ENCODE data around the gene PMM2.

PMM2 gene

GRCh38 chr16:8878523-8878911 lies 80.9 kb downstream of the PMM2 start:
- Histone ChIP-seq H3K9me3 (ENCODE audit: control insufficient read depth, low read length) (no peaks in the 10 kb centered on the region), H2BK15ac (ENCODE audit: low read depth, poor library complexity, severe bottlenecking) (no peak overlapping the region), H3K36me3 (ENCODE audit: control insufficient read depth in 1 of 2, insufficient read depth in 2 of 2, low read depth in 1 of 2, low read length in 2 of 2) (no peaks in the 10 kb centered on the region), H3K27ac (ENCODE audit: low read length, poor library complexity, severe bottlenecking) (peak overlapping the region; percentile 93), H3K4me2 (ENCODE audit: low read length, poor library complexity, severe bottlenecking) (no peak overlapping the region), H3K4ac (ENCODE audit: low read depth in 1 of 2, low read length in 2 of 2) (peak overlapping the region in 1 of 2 experiments; percentile 71), H3K79me1 (replicated peaks; ENCODE audit: low read length, poor library complexity, severe bottlenecking) (peaks cover 3% of the 10 kb centered on the region), H2AK5ac (ENCODE audit: low read length, severe bottlenecking) (peak overlapping the region; percentile 88), H3K4me1 (ENCODE audit: control insufficient read depth, insufficient read depth, low read depth, low read length) (peaks cover 18% of the 10 kb centered on the region), H3K14ac (ENCODE audit: low read length in 2 of 2) (peak overlapping the region in 1 of 2 experiments; percentile 53), H4K8ac (ENCODE audit: low read length) (peak overlapping the region; percentile 41), H2BK120ac (ENCODE audit: low read depth, low read length) (peak overlapping the region; percentile 75), H2AFZ (ENCODE audit: low read depth, low read length) (no peak overlapping the region), H3K23ac (ENCODE audit: low read length in 2 of 2) (no peak overlapping the region), H3K9ac (ENCODE audit: low read length) (peak overlapping the region; percentile 61), H3K27me3 (ENCODE audit: control insufficient read depth in 1 of 2, insufficient read depth in 1 of 2, low read length in 2 of 2) (no peaks in the 10 kb centered on the region), H3K18ac (ENCODE audit: low read depth in 1 of 2, low read length in 2 of 2) (peak overlapping the region; percentile 46 to 95), H2BK12ac (ENCODE audit: low read length in 2 of 2) (peak overlapping the region in 1 of 2 experiments; percentile 99), H3K4me3 (ENCODE audit: insufficient read depth in 1 of 2, low read depth in 1 of 2, low read length in 2 of 2) (no peak overlapping the region), H2BK5ac (ENCODE audit: low read depth, low read length, poor library complexity, severe bottlenecking) (no peak overlapping the region), H4K91ac (ENCODE audit: low read length) (peak overlapping the region; percentile 55)
- peak; percentile 95 for DNase-seq
- 1% methylated on average over 6 of the region's 6 CpGs for WGBS

GRCh38 chr16:8880839-8881510 lies 83.3 kb downstream of the PMM2 start:
- H2BK12ac ChIP-seq (ENCODE audit: low read length in 2 of 2), result no peak overlapping the region
- DNase-seq, result no peak
- H3K27me3 ChIP-seq (ENCODE audit: control insufficient read depth in 1 of 2, insufficient read depth in 1 of 2, low read length in 2 of 2), result no peaks in the 10 kb centered on the region
- H2AK5ac ChIP-seq (ENCODE audit: low read length, severe bottlenecking), result peak overlapping the region; percentile 25
- H3K9ac ChIP-seq (ENCODE audit: low read length), result no peak overlapping the region
- no peak overlapping the region for H3K27ac ChIP-seq (ENCODE audit: low read length, poor library complexity, severe bottlenecking)
- no peak overlapping the region for H3K14ac ChIP-seq (ENCODE audit: low read length in 2 of 2)
- H2BK15ac ChIP-seq (ENCODE audit: low read depth, poor library complexity, severe bottlenecking), result no peak overlapping the region
- H2BK5ac ChIP-seq (ENCODE audit: low read depth, low read length, poor library complexity, severe bottlenecking), result no peak overlapping the region
- no peak overlapping the region for H2AFZ ChIP-seq (ENCODE audit: low read depth, low read length)
- H3K4me3 ChIP-seq (ENCODE audit: insufficient read depth in 1 of 2, low read depth in 1 of 2, low read length in 2 of 2), result no peak overlapping the region
- H3K18ac ChIP-seq (ENCODE audit: low read depth in 1 of 2, low read length in 2 of 2), result no peak overlapping the region
- no peak overlapping the region for H3K23ac ChIP-seq (ENCODE audit: low read length in 2 of 2)
- H3K4me1 ChIP-seq (ENCODE audit: control insufficient read depth, insufficient read depth, low read depth, low read length), result peaks cover 35% of the 10 kb centered on the region
- WGBS, result 97% methylated on average over 8 of the region's 8 CpGs
- peaks cover 3% of the 10 kb centered on the region for H3K79me1 ChIP-seq (replicated peaks; ENCODE audit: low read length, poor library complexity, severe bottlenecking)
- no peak overlapping the region for H4K91ac ChIP-seq (ENCODE audit: low read length)
- no peak overlapping the region for H2BK120ac ChIP-seq (ENCODE audit: low read depth, low read length)
- no peak overlapping the region for H3K4me2 ChIP-seq (ENCODE audit: low read length, poor library complexity, severe bottlenecking)
- H3K36me3 ChIP-seq (ENCODE audit: control insufficient read depth in 1 of 2, insufficient read depth in 2 of 2, low read depth in 1 of 2, low read length in 2 of 2), result no peaks in the 10 kb centered on the region
- no peak overlapping the region for H3K4ac ChIP-seq (ENCODE audit: low read depth in 1 of 2, low read length in 2 of 2)
- no peaks in the 10 kb centered on the region for H3K9me3 ChIP-seq (ENCODE audit: control insufficient read depth, low read length)
- H4K8ac ChIP-seq (ENCODE audit: low read length), result no peak overlapping the region

GRCh38 chr16:8882041-8882617 lies 84.5 kb downstream of the PMM2 start, which contains the start of gene LITAFD:
TSS of gene LITAFD (plus strand) at chr16:8882351. CDS start at chr16:8884356, 2,005 bp downstream.
- no peak within 1 kb of the TSS for H2AFZ ChIP-seq (ENCODE audit: low read depth, low read length)
- H3K4me1 ChIP-seq (ENCODE audit: control insufficient read depth, insufficient read depth, low read depth, low read length), result peaks cover 43% of the 10 kb centered on the region
- no peak within 1 kb of the TSS for H2BK120ac ChIP-seq (ENCODE audit: low read depth, low read length)
- H3K14ac ChIP-seq (ENCODE audit: low read length in 2 of 2), result no peak within 1 kb of the TSS
- H4K91ac ChIP-seq (ENCODE audit: low read length), result peak within 1 kb of the TSS; percentile 69
- no peak within 1 kb of the TSS for H3K27ac ChIP-seq (ENCODE audit: low read length, poor library complexity, severe bottlenecking)
- H3K79me1 ChIP-seq (replicated peaks; ENCODE audit: low read length, poor library complexity, severe bottlenecking), result peaks cover 3% of the 10 kb centered on the region
- H3K36me3 ChIP-seq (ENCODE audit: control insufficient read depth in 1 of 2, insufficient read depth in 2 of 2, low read depth in 1 of 2, low read length in 2 of 2), result peaks cover 2% of the 10 kb centered on the region in 2 experiments
- peak within 1 kb of the TSS; percentile 31 for H4K8ac ChIP-seq (ENCODE audit: low read length)
- H3K9ac ChIP-seq (ENCODE audit: low read length), result no peak within 1 kb of the TSS
- H3K18ac ChIP-seq (ENCODE audit: low read depth in 1 of 2, low read length in 2 of 2), result peak within 1 kb of the TSS in 1 of 2 experiments; percentile 28
- H2BK15ac ChIP-seq (ENCODE audit: low read depth, poor library complexity, severe bottlenecking), result peak within 1 kb of the TSS; percentile 33
- H3K4ac ChIP-seq (ENCODE audit: low read depth in 1 of 2, low read length in 2 of 2), result no peak within 1 kb of the TSS
- peak within 1 kb of the TSS; percentile 25 for H2AK5ac ChIP-seq (ENCODE audit: low read length, severe bottlenecking)
- no peak for DNase-seq
- peak within 1 kb of the TSS; percentile 40 to 91 for H2BK12ac ChIP-seq (ENCODE audit: low read length in 2 of 2)
- H2BK5ac ChIP-seq (ENCODE audit: low read depth, low read length, poor library complexity, severe bottlenecking), result no peak within 1 kb of the TSS
- H3K27me3 ChIP-seq (ENCODE audit: control insufficient read depth in 1 of 2, insufficient read depth in 1 of 2, low read length in 2 of 2), result no peaks in the 10 kb centered on the region
- no peak within 1 kb of the TSS for H3K4me3 ChIP-seq (ENCODE audit: insufficient read depth in 1 of 2, low read depth in 1 of 2, low read length in 2 of 2)
- WGBS, result 83% methylated on average over 10 of the region's 10 CpGs
- H3K23ac ChIP-seq (ENCODE audit: low read length in 2 of 2), result no peak within 1 kb of the TSS
- H3K9me3 ChIP-seq (ENCODE audit: control insufficient read depth, low read length), result no peaks in the 10 kb centered on the region
- H3K4me2 ChIP-seq (ENCODE audit: low read length, poor library complexity, severe bottlenecking), result no peak within 1 kb of the TSS

GRCh38 chr16:8882725-8883377 lies 85.2 kb downstream of the PMM2 start:
- Histone ChIP-seq H3K14ac (ENCODE audit: low read length in 2 of 2) (no peak overlapping the region), H3K4me1 (ENCODE audit: control insufficient read depth, insufficient read depth, low read depth, low read length) (peaks cover 39% of the 10 kb centered on the region), H3K27me3 (ENCODE audit: control insufficient read depth in 1 of 2, insufficient read depth in 1 of 2, low read length in 2 of 2) (no peaks in the 10 kb centered on the region), H3K4me3 (ENCODE audit: insufficient read depth in 1 of 2, low read depth in 1 of 2, low read length in 2 of 2) (no peak overlapping the region), H2BK15ac (ENCODE audit: low read depth, poor library complexity, severe bottlenecking) (peak overlapping the region; percentile 33), H2AK5ac (ENCODE audit: low read length, severe bottlenecking) (peak overlapping the region; percentile 31), H3K36me3 (ENCODE audit: control insufficient read depth in 1 of 2, insufficient read depth in 2 of 2, low read depth in 1 of 2, low read length in 2 of 2) (peaks cover 8 to 9% of the 10 kb centered on the region in 2 experiments), H3K27ac (ENCODE audit: low read length, poor library complexity, severe bottlenecking) (no peak overlapping the region), H3K23ac (ENCODE audit: low read length in 2 of 2) (no peak overlapping the region), H4K91ac (ENCODE audit: low read length) (peak overlapping the region; percentile 69), H3K4ac (ENCODE audit: low read depth in 1 of 2, low read length in 2 of 2) (no peak overlapping the region), H3K79me1 (replicated peaks; ENCODE audit: low read length, poor library complexity, severe bottlenecking) (peaks cover 7% of the 10 kb centered on the region), H2BK12ac (ENCODE audit: low read length in 2 of 2) (peak overlapping the region; percentile 40 to 80), H2AFZ (ENCODE audit: low read depth, low read length) (no peak overlapping the region), H2BK5ac (ENCODE audit: low read depth, low read length, poor library complexity, severe bottlenecking) (no peak overlapping the region), H2BK120ac (ENCODE audit: low read depth, low read length) (no peak overlapping the region), H3K9ac (ENCODE audit: low read length) (no peak overlapping the region), H3K4me2 (ENCODE audit: low read length, poor library complexity, severe bottlenecking) (no peak overlapping the region), H3K9me3 (ENCODE audit: control insufficient read depth, low read length) (no peaks in the 10 kb centered on the region), H4K8ac (ENCODE audit: low read length) (no peak overlapping the region), H3K18ac (ENCODE audit: low read depth in 1 of 2, low read length in 2 of 2) (no peak overlapping the region)
- WGBS, result 95% methylated on average over 17 of the region's 17 CpGs
- DNase-seq, result no peak
